Left renal cortex interstitium (tissue), 4 donors: ENCODE data around the gene KIF4A. TPM values are rescaled to one million over a fixed set of nuclear protein-coding genes. Genes with fewer than 3 reads are reported as not detected.
A peak's percentile ranks its signal among the peaks of the same experiment; 100 is the strongest.
"Not testable (repeated sequence)": the region's sequence is repeated elsewhere in the genome, so short reads cannot be mapped to it uniquely, and the experiment has no call there.

Experiments
- DNase-seq, 4 donors: peaks; one replicate each; pipeline ENCODE4 v3.0.0-alpha.2; 2013; ENCODE audit warnings: low read depth in 4 of 4, low spot score in 2 of 4, missing footprints in 1 of 4
- polyA plus RNA-seq, 4 donors: library from polyadenylated mRNA; unstranded; fragments of 120-200 nt; gene quantifications; one replicate each; pipeline ENCODE4 v1.2.1, GENCODE V29; 2013; ENCODE audit not compliant: insufficient read length in 4 of 4

The KIF4A gene, protein sequence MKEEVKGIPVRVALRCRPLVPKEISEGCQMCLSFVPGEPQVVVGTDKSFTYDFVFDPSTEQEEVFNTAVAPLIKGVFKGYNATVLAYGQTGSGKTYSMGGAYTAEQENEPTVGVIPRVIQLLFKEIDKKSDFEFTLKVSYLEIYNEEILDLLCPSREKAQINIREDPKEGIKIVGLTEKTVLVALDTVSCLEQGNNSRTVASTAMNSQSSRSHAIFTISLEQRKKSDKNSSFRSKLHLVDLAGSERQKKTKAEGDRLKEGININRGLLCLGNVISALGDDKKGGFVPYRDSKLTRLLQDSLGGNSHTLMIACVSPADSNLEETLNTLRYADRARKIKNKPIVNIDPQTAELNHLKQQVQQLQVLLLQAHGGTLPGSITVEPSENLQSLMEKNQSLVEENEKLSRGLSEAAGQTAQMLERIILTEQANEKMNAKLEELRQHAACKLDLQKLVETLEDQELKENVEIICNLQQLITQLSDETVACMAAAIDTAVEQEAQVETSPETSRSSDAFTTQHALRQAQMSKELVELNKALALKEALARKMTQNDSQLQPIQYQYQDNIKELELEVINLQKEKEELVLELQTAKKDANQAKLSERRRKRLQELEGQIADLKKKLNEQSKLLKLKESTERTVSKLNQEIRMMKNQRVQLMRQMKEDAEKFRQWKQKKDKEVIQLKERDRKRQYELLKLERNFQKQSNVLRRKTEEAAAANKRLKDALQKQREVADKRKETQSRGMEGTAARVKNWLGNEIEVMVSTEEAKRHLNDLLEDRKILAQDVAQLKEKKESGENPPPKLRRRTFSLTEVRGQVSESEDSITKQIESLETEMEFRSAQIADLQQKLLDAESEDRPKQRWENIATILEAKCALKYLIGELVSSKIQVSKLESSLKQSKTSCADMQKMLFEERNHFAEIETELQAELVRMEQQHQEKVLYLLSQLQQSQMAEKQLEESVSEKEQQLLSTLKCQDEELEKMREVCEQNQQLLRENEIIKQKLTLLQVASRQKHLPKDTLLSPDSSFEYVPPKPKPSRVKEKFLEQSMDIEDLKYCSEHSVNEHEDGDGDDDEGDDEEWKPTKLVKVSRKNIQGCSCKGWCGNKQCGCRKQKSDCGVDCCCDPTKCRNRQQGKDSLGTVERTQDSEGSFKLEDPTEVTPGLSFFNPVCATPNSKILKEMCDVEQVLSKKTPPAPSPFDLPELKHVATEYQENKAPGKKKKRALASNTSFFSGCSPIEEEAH
- 10 to 100 TPM; 16.1 to 17.9 (median 16.7) TPM for polyA plus RNA-seq

DNA sequence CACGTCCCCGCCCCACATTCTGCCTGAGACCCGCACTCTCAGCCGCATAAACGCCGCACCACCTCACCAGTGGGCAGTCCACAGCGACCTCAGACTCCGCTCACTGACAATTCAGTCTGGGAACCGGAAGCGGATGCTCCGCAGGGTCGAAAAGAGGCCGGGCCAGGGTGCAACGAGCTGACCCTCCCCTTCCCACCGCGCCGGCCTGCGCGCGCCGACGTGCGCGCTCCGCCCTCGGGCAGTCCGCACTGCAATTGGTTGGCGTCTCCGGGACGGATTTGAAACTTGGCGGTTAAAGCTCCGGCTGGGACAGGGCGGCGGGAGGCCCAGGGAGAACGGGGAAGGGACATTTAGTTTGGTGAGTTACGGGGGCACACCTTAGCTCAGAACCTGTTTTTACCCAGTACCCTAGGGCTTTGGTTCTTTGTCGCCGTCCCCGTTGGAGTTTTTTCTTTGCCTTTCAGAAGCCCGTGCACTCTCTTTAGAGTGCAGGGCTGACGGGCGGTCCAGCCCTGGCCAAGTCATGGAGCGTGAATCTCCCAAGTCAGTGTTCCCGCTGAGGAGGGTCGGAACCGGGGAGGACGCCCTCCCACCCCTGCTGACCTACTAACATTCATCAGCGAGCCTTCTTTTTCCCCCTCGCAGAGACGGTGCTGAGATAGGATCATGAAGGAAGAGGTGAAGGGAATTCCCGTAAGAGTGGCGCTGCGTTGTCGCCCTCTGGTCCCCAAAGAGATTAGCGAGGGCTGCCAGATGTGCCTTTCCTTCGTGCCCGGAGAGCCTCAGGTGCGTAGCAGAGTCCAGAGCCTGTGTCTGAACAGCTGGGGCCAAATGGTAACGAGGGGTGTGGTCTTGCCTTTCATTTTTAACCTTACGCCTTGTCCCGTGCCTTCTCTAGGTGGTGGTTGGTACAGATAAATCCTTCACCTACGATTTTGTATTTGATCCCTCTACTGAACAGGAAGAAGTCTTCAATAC, at the start of gene KIF4A, which contains the start of gene PDZD11:
TSS of gene KIF4A (plus strand) at position 312 of the 978 bp plus-strand sequence. CDS start at position 667, 355 bp downstream.
TSS of gene PDZD11 (minus strand) at position 135 of the 978 bp plus-strand sequence. CDS start 586 bp downstream, outside the sequence.
- DNase-seq = peak; percentile 27 to 69 (median 64)

DNA sequence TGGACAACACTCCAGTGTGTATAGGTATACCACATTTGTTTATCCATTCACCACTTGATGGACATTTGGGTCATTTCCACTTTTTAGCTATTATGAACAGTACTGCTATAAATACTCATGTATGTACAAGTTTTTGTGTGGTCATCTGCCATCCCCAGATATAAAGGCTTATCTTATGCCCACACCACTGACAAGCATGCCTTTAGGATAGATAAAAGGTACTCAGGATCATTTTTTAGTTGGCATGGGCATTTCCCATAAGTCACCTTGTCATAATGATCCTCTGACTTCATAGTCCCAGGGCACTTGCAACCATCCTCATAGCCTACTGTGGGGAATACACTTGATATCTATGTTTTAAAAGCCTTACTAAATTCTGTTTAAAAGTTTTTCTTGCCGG, 49.2 kb upstream of the KIF4A start:
- DNase-seq = no peak

DNA sequence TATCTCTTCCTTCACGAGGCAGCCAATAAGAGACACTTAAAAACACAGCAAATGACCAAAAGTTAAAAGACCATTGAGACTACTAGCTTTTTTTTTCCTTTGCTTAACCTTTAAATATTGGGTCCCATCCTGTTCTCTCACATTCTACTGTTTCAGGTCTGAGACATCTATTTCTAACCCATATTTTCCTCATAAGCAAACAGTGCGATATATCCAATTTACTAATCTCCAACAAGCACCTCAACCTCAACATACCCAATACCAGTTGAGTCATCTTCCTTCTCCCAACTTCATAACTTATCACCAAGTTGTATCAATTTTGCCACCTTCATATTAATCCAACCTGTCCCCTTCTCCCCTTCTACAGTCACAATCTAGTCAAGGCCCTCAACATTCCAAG, 48.4 kb upstream of the KIF4A start:
- no peak for DNase-seq

DNA sequence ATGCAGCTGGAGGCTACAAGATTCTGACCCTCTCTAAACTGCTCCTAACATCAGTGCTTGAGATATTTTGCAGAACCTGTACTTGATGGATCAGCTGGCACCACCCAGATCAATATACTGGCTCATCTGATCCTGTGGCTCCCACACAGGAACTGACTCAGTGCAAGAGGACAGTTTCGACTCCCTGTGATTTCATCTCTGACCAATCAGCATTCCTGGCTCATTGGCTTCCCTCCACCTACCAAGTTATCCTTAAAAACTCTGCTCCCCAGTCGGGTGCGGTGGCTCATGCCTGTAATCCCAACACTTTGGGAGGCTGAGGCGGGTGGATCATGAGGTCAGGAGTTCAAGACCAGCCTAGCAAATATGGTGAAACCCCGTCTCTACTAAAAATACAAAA, 46.3 kb upstream of the KIF4A start:
- DNase-seq = not testable (repeated sequence)

DNA sequence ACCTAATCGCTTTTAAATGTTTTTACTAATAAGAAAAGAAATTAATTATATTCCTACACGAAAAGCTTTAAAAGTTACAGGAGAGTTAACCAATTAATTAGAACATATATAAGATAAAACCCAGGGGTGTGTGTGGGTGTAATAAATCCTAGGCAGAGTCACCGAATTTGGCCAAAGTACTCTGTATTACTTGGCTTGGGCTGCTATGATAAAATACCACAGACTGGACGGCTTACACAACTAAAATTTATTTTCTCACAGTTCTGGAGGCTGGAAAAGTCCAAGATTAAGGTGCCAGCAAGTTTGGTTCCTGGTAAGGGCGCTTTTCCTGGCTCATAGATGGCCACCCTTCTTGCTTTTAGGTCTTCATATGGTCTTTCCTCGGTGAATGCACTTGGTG, 45.0 kb upstream of the KIF4A start:
- DNase-seq = no peak

DNA sequence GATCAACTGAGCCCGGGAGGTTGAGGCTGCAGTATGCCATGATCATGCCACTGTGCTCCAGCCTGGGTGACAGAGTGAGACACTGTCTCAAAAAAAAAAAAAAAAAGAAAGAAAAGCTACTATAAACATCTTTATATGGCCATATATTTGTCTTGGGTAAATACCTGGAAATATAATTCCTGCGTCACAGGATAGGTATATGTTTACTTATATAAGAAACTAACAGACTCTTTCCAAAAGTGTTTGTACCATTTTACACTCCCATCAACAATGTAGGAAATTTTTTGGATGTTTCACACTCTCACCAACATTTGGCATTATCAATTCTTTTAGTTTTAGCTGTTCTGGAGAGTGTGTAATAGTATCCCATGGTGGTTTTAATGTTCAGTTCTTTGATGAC, 42.7 kb upstream of the KIF4A start:
- DNase-seq = no peak

DNA sequence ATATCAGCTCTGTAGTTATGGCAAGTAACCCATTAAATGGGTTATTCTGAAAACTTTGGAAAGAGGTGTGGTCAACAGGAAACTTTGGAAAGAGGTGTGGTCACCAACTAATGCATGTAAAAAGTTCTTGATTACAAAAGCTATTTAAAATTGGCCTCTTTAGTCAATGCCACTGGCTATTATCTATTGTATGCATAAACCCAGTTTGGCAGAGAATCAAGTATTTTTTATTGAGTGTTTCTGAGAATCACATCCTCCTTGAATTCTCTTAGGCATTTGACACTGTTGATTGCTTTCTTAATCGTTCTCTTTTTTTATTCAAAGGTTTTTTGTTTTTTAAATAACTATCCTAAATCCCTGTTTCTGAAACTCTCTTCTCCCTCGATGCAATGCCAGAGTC, 37.4 kb upstream of the KIF4A start:
- no peak for DNase-seq

DNA sequence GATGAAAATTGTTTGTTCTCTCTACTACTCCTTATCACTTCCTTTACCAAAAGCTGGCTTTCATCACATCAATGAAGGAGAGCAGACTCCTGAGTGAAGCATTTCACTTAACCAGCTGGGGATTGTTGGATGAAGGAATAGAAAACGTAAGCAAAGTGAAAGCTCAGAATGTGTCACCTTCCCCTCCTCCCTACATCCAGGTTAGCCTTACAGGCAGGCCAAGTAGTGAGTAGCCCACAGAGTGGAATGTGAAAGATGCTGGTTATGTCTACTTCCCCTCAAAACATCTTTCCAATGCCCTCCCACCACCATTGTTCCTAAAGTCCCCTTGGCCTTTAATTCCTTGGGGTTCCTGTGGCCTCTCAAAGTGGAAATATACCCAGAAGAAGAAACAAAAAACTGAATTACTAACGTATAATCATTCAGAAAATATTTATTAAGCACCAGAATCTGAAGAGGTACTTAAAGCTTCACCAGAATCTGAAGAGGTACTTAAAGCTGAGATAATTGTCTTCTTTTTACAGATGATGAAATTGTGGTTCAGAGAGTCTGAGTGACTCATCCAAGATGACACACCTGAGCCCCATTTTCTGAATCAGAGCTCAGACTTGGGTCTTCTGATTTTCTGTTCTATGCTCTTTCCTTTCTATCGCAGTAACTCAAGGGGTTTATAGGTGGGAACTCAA, 36.4 kb upstream of the KIF4A start:
- DNase-seq = no peak

DNA sequence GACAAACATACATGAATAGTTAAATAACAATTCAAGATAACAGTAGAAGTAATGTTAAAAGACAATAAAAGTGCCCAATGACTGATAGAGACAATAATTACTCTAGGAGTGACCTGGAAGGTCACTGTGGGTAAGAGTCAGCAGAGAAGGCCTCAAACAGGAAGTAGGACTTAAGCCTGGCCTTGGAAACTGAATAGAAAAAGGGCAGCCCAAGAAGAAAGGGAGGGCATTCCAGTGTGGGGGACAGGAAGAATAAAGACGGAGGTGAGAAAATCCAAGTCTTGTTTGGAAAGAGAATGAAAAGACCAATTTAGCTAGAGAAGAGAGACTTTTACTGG, 35.9 kb upstream of the KIF4A start:
- no peak for DNase-seq

DNA sequence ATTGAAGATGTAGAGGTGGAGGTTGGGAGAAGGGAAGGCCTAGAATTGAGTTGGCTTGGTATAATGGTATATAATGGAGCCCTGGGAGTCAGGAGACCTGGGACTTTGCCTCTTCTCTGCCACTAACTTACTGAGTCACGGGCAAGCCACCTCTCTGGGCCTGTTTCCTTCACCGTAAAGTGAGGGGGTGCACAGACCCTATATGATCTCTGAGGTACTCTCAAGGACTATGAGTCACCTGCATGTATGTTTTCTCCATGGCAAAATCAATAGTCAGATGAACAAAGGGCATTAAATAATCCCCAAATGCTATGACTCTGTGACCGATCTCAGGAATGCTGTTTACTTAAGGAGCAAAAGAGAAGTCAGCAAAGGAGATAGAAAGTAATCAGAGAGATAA, 35.0 kb upstream of the KIF4A start:
- DNase-seq = no peak

DNA sequence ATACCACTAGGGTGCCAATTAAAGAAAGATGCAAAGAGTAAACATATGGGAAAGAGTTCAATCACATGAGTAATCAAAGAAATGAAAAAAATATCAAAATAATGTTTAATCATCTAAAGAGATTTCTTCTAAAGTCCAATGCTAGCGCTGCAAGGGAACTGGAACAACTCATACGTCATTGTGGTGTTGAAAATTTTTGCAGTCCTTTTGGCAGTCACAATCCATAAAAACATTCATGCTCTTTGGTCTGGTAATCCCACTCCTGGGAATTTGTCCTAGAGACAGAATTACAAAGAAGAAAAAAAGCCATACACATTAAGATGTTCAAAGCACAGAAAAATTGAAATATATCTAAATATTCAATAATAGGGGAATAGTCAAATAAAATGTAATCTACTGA, 34.5 kb upstream of the KIF4A start:
- no peak for DNase-seq

DNA sequence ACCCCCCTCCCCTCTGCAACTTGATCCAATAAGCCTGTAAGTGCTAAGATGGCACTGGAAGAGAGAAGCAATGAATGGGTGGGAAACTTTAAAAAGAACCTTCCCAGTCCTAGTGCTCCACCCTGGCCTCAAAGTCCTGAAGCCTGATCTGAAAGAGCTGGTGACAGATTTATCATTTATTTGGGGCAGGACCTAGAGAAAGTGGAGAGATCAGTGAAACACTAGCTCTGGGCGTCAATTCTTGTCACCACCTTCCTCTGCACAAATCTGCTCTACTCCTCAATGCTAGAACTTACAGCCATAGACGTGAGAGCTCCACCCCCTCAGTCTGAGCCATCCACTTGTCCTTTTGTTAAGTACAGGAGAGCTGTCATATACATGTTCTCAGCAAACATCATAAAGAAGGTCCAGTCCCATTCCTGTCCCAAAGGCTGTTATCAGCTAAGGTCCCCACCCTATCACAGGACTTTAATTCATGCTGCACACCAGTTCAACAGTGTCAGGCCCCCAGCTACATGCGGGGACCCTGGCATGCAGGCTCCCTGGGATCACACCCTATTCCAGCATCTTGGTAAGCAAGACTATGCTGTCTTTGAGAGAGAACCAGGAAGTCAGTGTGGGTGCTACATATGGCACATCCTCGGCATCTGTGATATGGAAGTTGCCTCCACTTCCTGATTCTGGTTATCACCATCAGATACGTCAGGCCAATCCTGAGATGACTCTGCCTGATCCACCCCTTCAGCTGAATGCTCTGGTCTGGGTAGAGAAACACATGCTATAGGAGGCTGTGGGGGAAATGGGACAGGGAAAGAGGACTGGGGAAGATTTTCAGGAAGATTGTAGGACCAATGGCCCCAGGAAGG, 32.2 kb upstream of the KIF4A start:
- no peak for DNase-seq

DNA sequence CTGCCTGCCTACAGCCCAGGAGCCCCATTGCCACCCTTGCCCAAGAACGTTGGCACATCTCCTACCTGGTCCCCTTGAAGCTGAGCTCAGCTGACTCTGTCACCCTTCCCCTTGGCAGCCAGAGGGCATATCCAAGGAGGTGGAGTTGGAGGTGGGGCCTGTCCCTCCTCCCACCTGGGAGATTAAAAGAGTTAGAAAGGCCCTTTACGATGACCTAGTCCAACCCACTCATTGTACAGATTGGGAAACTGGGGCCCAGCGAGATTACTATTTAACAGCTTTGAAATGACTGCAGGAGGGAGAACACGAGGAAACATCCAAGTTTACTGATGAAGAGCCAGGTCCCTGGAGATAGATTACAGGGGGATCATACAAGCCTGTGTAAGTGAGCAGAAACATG, 29.8 kb upstream of the KIF4A start, which contains the start of gene P2RY4:
TSS of gene P2RY4 (minus strand) at position 101 of the 400 bp plus-strand sequence. CDS start 580 bp downstream, outside the sequence.
- DNase-seq = no peak

DNA sequence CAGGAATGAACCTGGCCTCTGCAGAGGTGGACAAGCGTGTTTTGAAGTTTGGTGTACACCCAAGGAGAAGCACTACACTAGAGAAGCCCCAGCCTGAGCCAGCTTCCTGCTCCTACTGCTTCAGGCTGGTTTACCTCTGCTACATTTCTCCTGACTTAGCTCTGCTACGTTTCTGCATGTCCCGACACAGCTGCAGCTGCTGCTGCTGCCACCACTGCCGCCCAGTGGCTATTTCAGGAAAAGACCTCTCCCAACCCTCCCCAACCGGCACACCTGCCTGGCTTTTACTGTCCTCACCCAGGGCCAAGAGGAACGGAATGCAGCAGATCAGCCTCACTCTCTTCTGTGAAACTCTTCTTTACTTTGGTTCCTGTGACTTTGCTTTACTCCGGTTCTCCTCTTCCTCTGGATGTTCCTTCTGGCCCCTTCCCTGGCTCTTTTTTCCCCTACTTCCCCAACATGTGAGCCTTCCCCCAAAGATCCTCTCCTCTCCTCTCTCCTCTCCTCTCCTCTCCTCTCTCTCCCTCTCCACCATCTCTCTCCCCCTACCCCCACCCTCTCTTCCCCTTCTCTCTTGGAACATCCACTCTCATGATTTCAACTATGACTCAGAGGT, 26.8 kb upstream of the KIF4A start:
- peak in 1 of 4 donors; percentile 7 for DNase-seq

DNA sequence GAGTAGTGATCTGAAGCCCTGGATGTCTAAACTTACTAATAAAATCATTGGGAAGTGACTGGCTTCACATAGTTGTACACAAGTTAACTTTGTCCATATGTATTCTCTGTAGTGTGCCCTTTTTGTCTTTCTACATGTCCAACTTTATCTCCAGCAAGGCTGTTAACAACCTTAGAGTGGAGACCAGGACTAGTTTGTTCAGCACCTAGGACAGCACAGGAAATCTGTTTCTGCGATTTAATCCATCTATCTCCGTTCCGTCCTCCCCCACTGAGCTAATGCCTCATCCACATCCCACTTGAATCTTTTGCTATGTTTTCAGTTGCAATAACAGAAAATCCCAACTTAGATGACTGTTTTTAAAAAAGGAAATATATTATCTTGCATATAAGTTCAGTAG, 25.1 kb upstream of the KIF4A start:
- no peak for DNase-seq

DNA sequence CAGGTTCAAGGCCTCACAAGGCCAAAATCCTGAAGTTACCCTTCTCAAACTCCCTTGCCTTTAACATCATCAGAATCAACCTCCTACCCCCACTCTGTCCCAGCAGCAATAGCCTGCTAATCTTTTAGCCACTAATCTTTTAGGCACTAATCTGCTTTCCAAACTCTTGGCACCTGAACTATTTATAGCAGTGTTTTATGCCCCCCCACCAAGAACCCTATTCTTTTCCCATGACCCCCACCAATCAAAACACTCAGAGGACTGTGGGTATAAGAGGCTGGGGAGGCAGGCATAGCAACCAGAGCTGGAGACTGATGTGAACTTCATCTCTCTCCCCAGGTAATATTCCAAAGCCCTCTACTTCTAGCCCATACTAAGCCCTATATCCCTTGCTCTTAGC, 21.9 kb upstream of the KIF4A start, which contains the start of gene ARR3:
TSS of gene ARR3 (plus strand) at position 301 of the 400 bp plus-strand sequence. CDS start 1,052 bp downstream, outside the sequence.
- no peak for DNase-seq

DNA sequence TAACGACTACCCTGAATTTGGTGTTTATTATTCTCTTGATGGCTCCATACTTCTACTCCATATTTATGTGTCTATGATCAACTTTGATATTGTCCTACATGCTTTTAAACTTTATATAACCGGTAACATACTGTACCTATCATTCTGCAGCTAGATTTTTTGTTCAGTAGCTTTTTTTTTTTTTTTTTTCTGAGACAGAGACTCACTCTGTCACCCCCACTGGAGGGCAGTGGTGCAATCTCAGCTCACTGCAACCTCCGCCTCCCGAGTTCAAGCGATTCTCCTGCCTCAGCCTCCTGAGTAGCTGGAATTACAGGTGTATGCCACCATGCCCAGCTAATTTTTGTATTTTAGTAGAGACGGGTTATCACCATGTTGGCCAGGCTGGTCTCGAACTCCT, 15.9 kb upstream of the KIF4A start:
- not testable (repeated sequence) for DNase-seq
